AG04450 (cell line): Measurements from ENCODE around the gene ERCC6. TPM values are rescaled to one million over a fixed set of nuclear protein-coding genes. Genes with fewer than 3 reads are reported as not detected.

Source experiments
- CTCF ChIA-PET: fragments of 300-600, 350-600 bp; formaldehyde crosslinking; extraction: SDS; loops from one replicate; lab custom pipeline; 2022; ENCODE audit warnings: antibody characterized with exemption, inconsistent platforms; lab: Charles Lee
- POLR2A ChIA-PET: fragments of 350-600 bp; formaldehyde crosslinking; extraction: SDS; loops from one replicate; lab custom pipeline; 2021; ENCODE audit warnings: antibody characterized with exemption, inconsistent platforms; lab: Yijun Ruan, JAX
- DNase-seq: peaks from one replicate; pipeline ENCODE4 v3.0.0-alpha.2; 2011; ENCODE audit warnings: low read depth, low spot score
- H3K27ac ChIP-seq: one replicate; pipeline ENCODE4 v1.5.1; 2012; ENCODE audit warnings: low read depth, low read length, control low read depth
- H3K27me3 ChIP-seq: one replicate; pipeline ENCODE4 v1.6.0; 2012; ENCODE audit warnings: low read length; ENCODE audit not compliant: control insufficient read depth, insufficient read depth
- H3K4me3 ChIP-seq: 2 replicates; pipeline ENCODE4 v1.5.1; 2011; ENCODE audit warnings: mild to moderate bottlenecking, low read depth, low read length, control low read depth
- H3K9me3 ChIP-seq: 2 replicates; pipeline ENCODE4 v1.5.1; 2012; ENCODE audit warnings: low read length; ENCODE audit not compliant: control insufficient read depth, insufficient read depth
- CTCF ChIP-seq: IDR thresholded peaks from 2 replicates; pipeline ENCODE4 v1.5.1; 2011; ENCODE audit warnings: low read depth, low read length, control low read depth, inconsistent platforms
- polyA plus RNA-seq: library from polyadenylated mRNA; depleted of rRNA; stranded (reverse); fragments of >200 nt; gene quantifications from 2 replicates; pipeline ENCODE4 v1.2.3, GENCODE V29; 2011

ERCC6 gene
- polyA plus RNA-seq, 1 experiment, result 9.5 TPM

GRCh38 chr10:49520122-49520775 lies 18.7 kb downstream of the ERCC6 start:
- H3K27ac ChIP-seq, result no peak overlapping the region
- no peaks in the 10 kb centered on the region for H3K27me3 ChIP-seq
- POLR2A ChIA-PET, result interaction anchor here (0.6 kb wide), 1 partner anchor 864 kb away, joined by 4 read pairs; no protein-coding TSS in a partner anchor
- no peak for TF ChIP-seq CTCF
- CTCF ChIA-PET, result interaction anchor here (1.0 to 4.8 kb wide), 9 partner anchors 8 to 863 kb away, joined by 3 to 77 read pairs (median 16); partner anchors contain the start of gene ERCC6
- no peak for DNase-seq
- no peaks in the 10 kb centered on the region for H3K9me3 ChIP-seq
- no peak overlapping the region for H3K4me3 ChIP-seq

- no peaks in the 10 kb centered on the region for H3K9me3 ChIP-seq
- H3K4me3 ChIP-seq, result no peak overlapping the region
- TF ChIP-seq CTCF, result no peak
- no peaks in the 10 kb centered on the region for H3K27me3 ChIP-seq
- POLR2A ChIA-PET, result interaction anchor here (0.6 kb wide), 1 partner anchor 864 kb away, joined by 4 read pairs; no protein-coding TSS in a partner anchor
- no peak for DNase-seq
- no peak overlapping the region for H3K27ac ChIP-seq
- CTCF ChIA-PET, result interaction anchor here (0.6 to 4.8 kb wide), 22 partner anchors 8 to 862 kb away, joined by 3 to 77 read pairs (median 6); partner anchors contain the start of gene ERCC6
These were observed 19.2 kb downstream of the ERCC6 start for GRCh38 chr10:49519717-49520116.

- ChIA-PET CTCF (interaction anchor here (0.6 to 4.8 kb wide), 23 partner anchors 9 to 862 kb away, joined by 3 to 77 read pairs (median 6); partner anchors contain the start of gene ERCC6), POLR2A (no interaction called here)
- H3K27ac ChIP-seq, result no peak overlapping the region
- no peak for DNase-seq
- no peaks in the 10 kb centered on the region for H3K27me3 ChIP-seq
- no peak overlapping the region for H3K4me3 ChIP-seq
- peak; percentile 73 for TF ChIP-seq CTCF
- H3K9me3 ChIP-seq, result no peaks in the 10 kb centered on the region
These were observed 19.8 kb downstream of the ERCC6 start for GRCh38 chr10:49518982-49519578.

GRCh38 chr10:49518566-49518965 lies 20.4 kb downstream of the ERCC6 start:
- CTCF ChIA-PET, result interaction anchor here (1.0 to 4.8 kb wide), 22 partner anchors 9 to 861 kb away, joined by 3 to 77 read pairs (median 6); partner anchors contain the start of gene ERCC6
- Histone ChIP-seq H3K9me3 (no peaks in the 10 kb centered on the region), H3K4me3 (no peak overlapping the region), H3K27me3 (no peaks in the 10 kb centered on the region), H3K27ac (no peak overlapping the region)
- no peak for TF ChIP-seq CTCF
- POLR2A ChIA-PET, result no interaction called here
- no peak for DNase-seq
